Measurements from ENCODE around the gene MCM9. TPM values are rescaled to one million over a fixed set of nuclear protein-coding genes. Genes with fewer than 3 reads are reported as not detected.

The MCM9 gene
- total and polyA plus RNA-seq, 2 of the 13 experiments (the other 11 are each of a cell fraction or from before 2014, with no cell fraction given) = 3.8 to 17.2 TPM

DNA sequence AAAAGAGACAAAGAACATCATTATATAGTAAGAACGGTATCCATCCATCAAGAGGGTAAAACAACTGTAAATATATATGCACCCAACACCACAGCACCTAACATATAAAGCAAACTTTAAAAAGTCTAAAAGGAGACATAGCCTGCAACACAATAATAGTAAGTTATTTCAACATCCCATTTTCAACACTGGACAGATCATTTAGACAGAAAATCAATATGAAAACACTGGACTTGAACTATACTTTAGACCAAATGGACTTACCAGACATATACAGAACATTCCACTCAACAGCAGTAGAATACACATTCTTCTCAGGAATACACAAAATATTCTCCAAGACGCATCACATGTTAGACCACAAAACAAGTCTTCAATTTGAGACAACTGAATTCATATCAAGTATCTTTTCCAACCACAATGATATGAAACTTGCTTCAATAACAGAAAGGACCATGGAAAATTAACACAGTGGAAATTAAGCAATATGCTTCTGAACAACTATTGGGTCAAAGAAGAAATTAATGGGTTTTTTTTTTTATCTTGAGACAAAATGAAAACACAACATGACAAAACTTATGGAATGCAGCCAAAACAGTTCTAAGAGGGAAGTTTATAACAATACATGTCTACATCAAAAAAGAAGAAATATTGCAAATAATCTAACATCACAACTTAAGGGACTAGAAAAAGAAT is 64.9 kb downstream of the MCM9 start (continued):
- peak in 1 of 2 experiments; percentile 52; a peak in 1 of 4 replicates for TF ChIP-seq KLF16 (CRISPR knock-in tag; IDR thresholded peaks at IDR 0.05)
- TF ChIP-seq KMT2B (CRISPR knock-in tag; IDR thresholded peaks at IDR 0.05) = no peak
- peak; percentile 31; the same call in 1 of the 2 replicates for TF ChIP-seq RXRB (CRISPR knock-in tag; IDR thresholded peaks at IDR 0.05; ENCODE audit: borderline replicate concordance)
- TF ChIP-seq NFE2 (CRISPR knock-in tag; IDR thresholded peaks at IDR 0.05) = no peak
- no peak for TF ChIP-seq ZNF362 (CRISPR knock-in tag; IDR thresholded peaks at IDR 0.05; ENCODE audit: borderline replicate concordance)
- no peak for TF ChIP-seq HOXD1 (CRISPR knock-in tag; IDR thresholded peaks at IDR 0.05)
- TF ChIP-seq, protein P1, sequence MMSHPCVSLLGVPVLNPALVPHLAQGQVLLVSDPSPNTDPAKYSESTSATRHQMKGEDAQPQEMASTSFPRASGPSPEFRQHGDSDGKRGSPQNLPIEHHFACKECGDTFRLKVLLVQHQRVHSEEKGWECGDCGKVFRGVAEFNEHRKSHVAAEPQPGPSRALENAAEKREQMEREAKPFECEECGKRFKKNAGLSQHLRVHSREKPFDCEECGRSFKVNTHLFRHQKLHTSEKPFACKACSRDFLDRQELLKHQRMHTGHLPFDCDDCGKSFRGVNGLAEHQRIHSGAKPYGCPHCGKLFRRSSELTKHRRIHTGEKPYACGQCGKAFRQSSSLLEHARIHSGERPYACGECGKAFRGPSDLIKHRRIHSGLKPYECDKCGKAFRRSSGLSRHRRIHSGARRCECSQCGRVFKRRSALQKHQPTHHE (CRISPR knock-in tag; IDR thresholded peaks at IDR 0.05; ENCODE audit: borderline replicate concordance) = no peak
- no peak for TF ChIP-seq ZNF543 (CRISPR knock-in tag; IDR thresholded peaks at IDR 0.05)
- no peak for TF ChIP-seq MXD1 (CRISPR knock-in tag; IDR thresholded peaks at IDR 0.05)
- peak; percentile 83 for TF ChIP-seq SKI (IDR thresholded peaks at IDR 0.05; ENCODE audit: partially characterized antibody)
- peak; percentile 69 for TF ChIP-seq GATAD2A (CRISPR knock-in tag; IDR thresholded peaks at IDR 0.05)
- peak; percentile 52 for TF ChIP-seq SOX5 (CRISPR knock-in tag; IDR thresholded peaks at IDR 0.05; ENCODE audit: borderline replicate concordance)
- no peak for TF ChIP-seq GTF3A (CRISPR knock-in tag; conservative IDR thresholded peaks at IDR 0.05)
- TF ChIP-seq HNF4A (CRISPR knock-in tag; IDR thresholded peaks at IDR 0.05) = peak; percentile 61
- TF ChIP-seq MAFK (conservative IDR thresholded peaks at IDR 0.05 in 1 of 2, IDR thresholded peaks at IDR 0.05 in 1 of 2; ENCODE audit: low read length in 2 of 2) = no peak
- no peak for TF ChIP-seq POLR2G (IDR thresholded peaks at IDR 0.05; ENCODE audit: low read depth, low read length)
- no peak for TF ChIP-seq NFIB (CRISPR knock-in tag; IDR thresholded peaks at IDR 0.05; ENCODE audit: borderline replicate concordance)
- TF ChIP-seq SP2 (CRISPR knock-in tag; IDR thresholded peaks at IDR 0.05) = no peak
- no peak for TF ChIP-seq ZNF749 (CRISPR knock-in tag; IDR thresholded peaks at IDR 0.05; ENCODE audit: borderline replicate concordance)
- peak; percentile 85; the same call in 1 of the 2 replicates for TF ChIP-seq AHDC1 (CRISPR knock-in tag; IDR thresholded peaks at IDR 0.05; ENCODE audit: borderline replicate concordance)
- TF ChIP-seq ETV6 (CRISPR knock-in tag; conservative IDR thresholded peaks at IDR 0.05) = no peak
- no peak for TF ChIP-seq BHLHE40 (IDR thresholded peaks at IDR 0.05; ENCODE audit: low read length)
- TF ChIP-seq HDAC1 (CRISPR knock-in tag; IDR thresholded peaks at IDR 0.05) = 0 out of 2 replicates have a peak, but pooled peaks have one; percentile 27
